Transverse colon (tissue), 3 donors: ENCODE results near the gene ISLR.

ENCODE experiments used
- CTCF ChIP-seq, 5 experiments: fragments of 200-600 bp in 3 of 5; fragments of 450-650 bp in 2 of 5; sonication (generic) in 3 of 5; IDR thresholded peaks; 1 replicate in 2 of 5; 2 replicates in 3 of 5; pipeline ENCODE4 v1.5.1; 2016 to 2017; ENCODE audit warnings: antibody characterized with exemption in 5 of 5, inconsistent platforms in 3 of 5, mild to moderate bottlenecking in 2 of 5, moderate library complexity in 1 of 5
- POLR2A ChIP-seq: fragments of 450-650 bp; IDR thresholded peaks from one replicate; pipeline ENCODE4 v1.6.1; 2016; ENCODE audit warnings: antibody characterized with exemption, mild to moderate bottlenecking, moderate library complexity

DNA sequence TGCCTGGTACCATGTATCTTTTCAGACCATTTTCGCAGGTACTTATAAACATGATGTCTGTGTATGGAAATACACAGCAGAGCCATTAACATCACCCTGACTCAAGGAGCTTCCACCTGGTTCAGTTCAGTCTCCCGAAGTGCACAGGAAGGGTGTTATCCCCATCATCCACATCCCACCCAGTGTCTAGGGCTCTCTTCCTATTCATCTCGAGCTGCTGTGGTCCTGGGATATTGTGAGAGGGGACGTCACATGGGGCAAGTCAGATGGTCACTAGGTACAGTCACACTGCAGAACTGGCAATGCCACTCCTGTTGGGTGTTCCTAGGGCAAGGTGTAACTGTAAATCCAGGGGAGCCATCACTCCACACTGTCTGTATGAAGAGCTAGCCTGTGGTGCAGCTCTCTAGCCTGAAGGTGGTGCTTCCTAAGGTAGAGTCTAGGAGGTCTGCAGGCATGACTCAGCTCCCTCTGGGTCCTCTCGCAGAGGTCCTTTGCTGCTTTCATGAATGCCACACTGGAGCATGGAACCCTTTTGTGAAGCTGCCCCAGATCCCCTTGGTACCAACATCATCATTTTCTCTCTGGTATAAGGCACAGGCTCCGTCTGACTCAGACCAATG is 29.2 kb upstream of the ISLR start:
- TF ChIP-seq CTCF (IDR thresholded peaks at IDR 0.05) (no peak), POLR2A (no peak)
